ENCODE measurements around the gene DYNLT4. TPM values are rescaled to one million over a fixed set of nuclear protein-coding genes. Genes with fewer than 3 reads are reported as not detected.
"Not testable (repeated sequence)": the region's sequence is repeated elsewhere in the genome, so short reads cannot be mapped to it uniquely, and the experiment has no call there.

Gene DYNLT4
- total RNA-seq, 1 experiment from 2014 or later: 0.25 TPM

GRCh38 chr1:44829506-44830384 lies 22.6 kb upstream of the DYNLT4 start:
- no peak for DNase-seq (ENCODE audit: extremely low read depth, low read depth)

- no peak for DNase-seq (ENCODE audit: extremely low read depth, low read depth)
Observed at GRCh38 chr1:44828841-44829440, 21.8 kb upstream of the DYNLT4 start.

- DNase-seq (ENCODE audit: extremely low read depth, low read depth): no peak
Observed at GRCh38 chr1:44828003-44828651, 21.0 kb upstream of the DYNLT4 start.

GRCh38 chr1:44827197-44828002 lies 20.2 kb upstream of the DYNLT4 start:
- no peak for DNase-seq (ENCODE audit: extremely low read depth, low read depth)

GRCh38 chr1:44826375-44827196 lies 19.4 kb upstream of the DYNLT4 start:
- DNase-seq (ENCODE audit: extremely low read depth, low read depth): no peak

- not testable (repeated sequence) for DNase-seq (ENCODE audit: extremely low read depth, low read depth)
Observed at GRCh38 chr1:44824392-44824791, 17.2 kb upstream of the DYNLT4 start.

GRCh38 chr1:44822981-44823451 lies 15.9 kb upstream of the DYNLT4 start:
- DNase-seq (ENCODE audit: extremely low read depth, low read depth): no peak

- no peak for DNase-seq (ENCODE audit: extremely low read depth, low read depth)
Observed at GRCh38 chr1:44822131-44822701, 15.1 kb upstream of the DYNLT4 start.

GRCh38 chr1:44821240-44821715 lies 14.1 kb upstream of the DYNLT4 start:
- no peak for DNase-seq (ENCODE audit: extremely low read depth, low read depth)

- no peak for DNase-seq (ENCODE audit: extremely low read depth, low read depth)
Observed at GRCh38 chr1:44820328-44821239, 13.4 kb upstream of the DYNLT4 start.

- DNase-seq (ENCODE audit: extremely low read depth, low read depth): peak; percentile 93
Observed at GRCh38 chr1:44819608-44820327, 12.6 kb upstream of the DYNLT4 start.

GRCh38 chr1:44819196-44819607 lies 12.1 kb upstream of the DYNLT4 start:
- no peak for DNase-seq (ENCODE audit: extremely low read depth, low read depth)

- DNase-seq (ENCODE audit: extremely low read depth, low read depth): no peak
Observed at GRCh38 chr1:44817771-44818495, 10.8 kb upstream of the DYNLT4 start.

- no peak for DNase-seq (ENCODE audit: extremely low read depth, low read depth)
Observed at GRCh38 chr1:44817307-44817706, 10.2 kb upstream of the DYNLT4 start.

GRCh38 chr1:44815926-44816325 lies 8.8 kb upstream of the DYNLT4 start:
- not testable (repeated sequence) for DNase-seq (ENCODE audit: extremely low read depth, low read depth)

GRCh38 chr1:44812822-44813543 lies 5.8 kb upstream of the DYNLT4 start:
- DNase-seq (ENCODE audit: extremely low read depth, low read depth): no peak
